Ureter (tissue), 1 donor: Measurements from ENCODE around the gene EHD3. TPM values are rescaled to one million over a fixed set of nuclear protein-coding genes. Genes with fewer than 3 reads are reported as not detected.

Experiments used
- DNase-seq: peaks from one replicate; pipeline ENCODE4 v3.0.0-alpha.2; 2020; ENCODE audit warnings: low spot score
- total RNA-seq: library from RNA; stranded (reverse); gene quantifications from one replicate; pipeline ENCODE4 v1.2.4, GENCODE V29; 2023
- donor health status: DM: yes; HTN: yes; CAD: no.

Gene EHD3
- 12.7 TPM for total RNA-seq

GRCh38 chr2:31233741-31234682 lies at the start of gene EHD3:
Gene EHD3, plus strand, starts transcription at chr2:31234152. Its CDS starts 470 bp downstream, at chr2:31234622.
- peak; percentile 89 for DNase-seq

- peak; percentile 14 for DNase-seq
These were observed 46.8 kb upstream of the EHD3 start for GRCh38 chr2:31187166-31187565.

GRCh38 chr2:31188131-31188530 lies 45.8 kb upstream of the EHD3 start:
- no peak for DNase-seq

GRCh38 chr2:31189141-31189540 lies 44.8 kb upstream of the EHD3 start:
- no peak for DNase-seq

- DNase-seq = no peak
These were observed 43.8 kb upstream of the EHD3 start for GRCh38 chr2:31190188-31190587.

GRCh38 chr2:31191931-31192330 lies 42.0 kb upstream of the EHD3 start:
- DNase-seq = peak; percentile 39

GRCh38 chr2:31192396-31192795 lies 41.6 kb upstream of the EHD3 start:
- DNase-seq = no peak

GRCh38 chr2:31192851-31193392 lies 41.0 kb upstream of the EHD3 start:
- DNase-seq = peak; percentile 26

- peak; percentile 15 for DNase-seq
These were observed 40.1 kb upstream of the EHD3 start for GRCh38 chr2:31193806-31194205.

- DNase-seq = no peak
These were observed 37.3 kb upstream of the EHD3 start for GRCh38 chr2:31196622-31197021.

GRCh38 chr2:31197166-31197565 lies 36.8 kb upstream of the EHD3 start:
- DNase-seq = peak; percentile 39

- peak; percentile 31 for DNase-seq
These were observed 36.3 kb upstream of the EHD3 start for GRCh38 chr2:31197669-31198068.

- peak; percentile 15 for DNase-seq
These were observed 34.7 kb upstream of the EHD3 start for GRCh38 chr2:31199206-31199605.

GRCh38 chr2:31200972-31201371 lies 33.0 kb upstream of the EHD3 start:
- peak; percentile 8 for DNase-seq

- peak; percentile 26 for DNase-seq
These were observed 31.9 kb upstream of the EHD3 start for GRCh38 chr2:31202041-31202440.

GRCh38 chr2:31202833-31203232 lies 31.1 kb upstream of the EHD3 start:
- DNase-seq = no peak

GRCh38 chr2:31203916-31204315 lies 30.0 kb upstream of the EHD3 start:
- no peak for DNase-seq

- peak; percentile 15 for DNase-seq
These were observed 29.2 kb upstream of the EHD3 start for GRCh38 chr2:31204783-31205182.

GRCh38 chr2:31205186-31205585 lies 28.8 kb upstream of the EHD3 start:
- peak; percentile 25 for DNase-seq

- no peak for DNase-seq
These were observed 28.3 kb upstream of the EHD3 start for GRCh38 chr2:31205613-31206012.

- DNase-seq = no peak
These were observed 26.2 kb upstream of the EHD3 start for GRCh38 chr2:31207790-31208189.

- DNase-seq = peak; percentile 13
These were observed 25.7 kb upstream of the EHD3 start for GRCh38 chr2:31208240-31208639.
